Nasal cavity respiratory epithelium epithelial cell of viscerocranial mucosa (primary cell): ENCODE measurements around the gene HERPUD1. TPM values are rescaled to one million over a fixed set of nuclear protein-coding genes. Genes with fewer than 3 reads are reported as not detected.

Experiments used
- total RNA-seq: library from RNA; depleted of rRNA; stranded (reverse); fragments of >200 nt; gene quantifications from 2 replicates; pipeline ENCODE4 v1.2.3, GENCODE V29; 2014

Gene HERPUD1
- total RNA-seq: 162 and 185 TPM in 2 replicates

GRCh38 chr16:56931892-56932720, at the start of gene HERPUD1:
Gene HERPUD1, plus strand, starts transcription at chr16:56932142. Its CDS starts 103 bp downstream, at chr16:56932245.

GRCh38 chr16:56961851-56962281, 29.9 kb downstream of the HERPUD1 start, which contains the start of gene CETP:
Gene CETP, plus strand, starts transcription at chr16:56961950. Its CDS starts 30 bp downstream, at chr16:56961980.

GRCh38 chr16:56988948-56989945, 57.3 kb downstream of the HERPUD1 start, which contains the start of gene NLRC5:
Gene NLRC5, plus strand, starts transcription at chr16:56989557. Its CDS starts 31,156 bp downstream, at chr16:57020713.

Other genes starting within 250 kb of the HERPUD1 start
- 103 and 1,248 TPM in 2 replicates for gene MT1X, start 249.7 kb upstream of the HERPUD1 start, total RNA-seq
- gene NUP93, start 202.0 kb upstream of the HERPUD1 start, total RNA-seq: 55.5 and 57.1 TPM in 2 replicates
- gene SLC12A3, start 66.9 kb upstream of the HERPUD1 start, total RNA-seq: not detected in 2 replicates
- not detected in 2 replicates for gene CETP, start 29.8 kb downstream of the HERPUD1 start, total RNA-seq
- 2.4 and 9.4 TPM in 2 replicates for gene NLRC5, start 57.4 kb downstream of the HERPUD1 start, total RNA-seq
- 3.8 and 18.9 TPM in 2 replicates for gene CPNE2, start 160.4 kb downstream of the HERPUD1 start, total RNA-seq